GM21723 (cell line): Measurements from ENCODE around the gene SPINT1.

Experiments used
- ATAC-seq: cut with Tn5 transposase; IDR thresholded peaks from one replicate; pipeline ENCODE4 v1.9.1; 2021; ENCODE audit warnings: mild to moderate bottlenecking, moderate library complexity; ENCODE audit not compliant: unreplicated experiment

The SPINT1 gene

GRCh38 chr15:40843885-40844695 is at the start of gene SPINT1:
Gene SPINT1 (plus strand): TSS chr15:40844048. CDS start chr15:40844555, 507 bp downstream.
- no peak for ATAC-seq

DNA sequence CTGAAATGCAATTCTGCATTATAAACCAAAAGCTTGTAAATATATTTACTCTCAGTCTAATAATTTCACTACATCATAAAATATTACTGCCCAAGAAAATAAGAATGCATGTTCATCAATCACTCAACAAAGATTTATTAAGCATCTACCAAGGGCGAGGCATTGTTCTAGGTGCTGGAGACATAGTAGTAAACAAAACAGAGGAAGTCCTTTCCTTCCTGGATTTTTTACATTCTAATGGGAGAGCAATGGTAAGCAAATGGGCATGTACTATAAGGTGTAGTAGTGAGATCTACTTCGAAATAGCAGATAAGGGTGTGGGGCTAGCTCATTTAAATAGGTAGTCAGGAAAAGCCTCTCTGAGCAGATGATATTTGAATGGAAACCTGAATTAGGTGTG is 47.8 kb upstream of the SPINT1 start:
- ATAC-seq: no peak

- no peak for ATAC-seq
Measured at GRCh38 chr15:40796512-40796911, 47.3 kb upstream of the SPINT1 start.

DNA sequence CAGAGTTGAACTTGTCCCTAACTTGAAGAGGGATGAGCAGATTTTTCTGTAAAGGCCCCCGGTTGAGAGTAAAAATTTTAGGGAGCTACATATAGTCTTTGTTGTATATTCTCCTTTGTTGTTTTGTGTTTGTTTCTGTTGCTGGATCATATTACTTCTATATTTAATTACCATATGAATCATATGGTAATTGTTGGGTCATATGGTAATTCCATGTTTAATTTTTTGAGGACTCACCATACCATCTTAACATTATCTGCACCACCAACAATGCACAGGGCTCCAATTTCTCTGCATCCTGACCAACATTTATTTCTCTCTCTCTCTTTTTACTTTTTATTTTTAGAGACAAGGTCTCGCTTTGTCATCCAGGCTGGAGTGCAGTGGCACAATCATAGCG is 44.3 kb upstream of the SPINT1 start:
- ATAC-seq: no peak

- no peak for ATAC-seq
Measured at GRCh38 chr15:40803076-40803475, 40.8 kb upstream of the SPINT1 start.

DNA sequence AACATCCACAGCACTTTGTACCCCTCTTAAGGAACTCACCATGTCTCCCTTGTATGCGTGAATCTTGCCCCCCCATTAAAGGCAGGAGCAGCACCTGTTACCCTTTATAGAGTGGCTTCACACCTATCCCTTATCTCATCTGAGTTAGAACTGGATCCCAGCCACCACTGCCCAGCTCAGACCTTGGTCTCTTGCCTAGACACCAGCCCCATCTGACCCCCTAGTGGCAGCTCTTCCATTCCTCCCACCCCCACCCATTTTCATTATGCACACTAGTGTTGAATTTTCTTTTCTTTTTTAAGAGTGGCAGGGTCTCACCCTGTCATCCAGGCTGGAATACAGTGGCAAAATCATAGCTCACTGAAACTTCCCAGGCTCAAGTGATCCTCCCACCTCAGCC is 40.2 kb upstream of the SPINT1 start:
- no peak for ATAC-seq

GRCh38 chr15:40806672-40807027 is 37.2 kb upstream of the SPINT1 start:
- no peak for ATAC-seq

DNA sequence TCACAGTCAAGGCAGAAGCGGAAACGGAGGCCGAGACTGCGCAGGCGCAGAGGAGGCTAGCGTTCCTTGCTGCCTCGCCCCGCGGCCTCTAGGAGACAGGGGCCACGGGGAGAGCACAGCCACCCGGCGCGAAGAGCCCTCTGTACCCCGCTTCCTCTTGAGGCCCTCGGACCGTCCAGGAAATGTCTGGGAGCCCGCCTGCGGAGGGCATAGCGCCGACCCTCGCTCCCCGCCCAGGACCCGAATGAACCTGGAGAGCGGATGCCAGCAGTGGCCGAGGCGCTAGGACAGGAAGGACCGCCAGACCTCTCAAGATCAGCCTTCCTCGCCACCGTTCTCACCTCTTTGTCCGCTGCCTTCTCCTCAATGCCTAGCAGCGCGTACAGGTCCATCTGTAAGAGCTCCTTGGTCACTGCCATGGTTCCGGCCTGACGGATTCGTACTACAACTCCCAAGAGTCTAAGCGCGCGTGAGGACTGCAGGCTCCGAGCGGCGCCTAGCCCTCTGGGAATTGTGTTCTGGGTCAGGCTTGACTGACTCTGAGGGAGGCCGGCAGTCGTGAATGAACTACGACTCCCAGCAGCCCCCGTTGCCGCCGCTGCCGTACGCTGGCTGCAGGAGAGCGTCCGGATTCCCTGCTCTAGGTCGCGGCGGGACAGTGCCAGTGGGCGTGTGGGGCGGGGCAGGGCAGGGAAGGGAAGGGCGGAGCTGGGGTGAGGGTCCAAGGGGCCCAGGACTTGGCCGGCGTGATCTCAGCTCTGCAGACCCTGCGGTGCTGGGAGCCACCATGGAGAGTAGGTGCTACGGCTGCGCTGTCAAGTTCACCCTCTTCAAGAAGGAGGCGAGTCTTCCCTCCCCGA is 36.6 kb upstream of the SPINT1 start, which contains the start of the genes DNAJC17 and ZFYVE19:
DNAJC17 (minus strand) TSS at position 446 of the 860 bp plus-strand sequence; CDS start at position 419, 27 bp downstream.
ZFYVE19 (plus strand) TSS at position 62 of the 860 bp plus-strand sequence; CDS start at position 563, 501 bp downstream.
- peak; percentile 93 for ATAC-seq

DNA sequence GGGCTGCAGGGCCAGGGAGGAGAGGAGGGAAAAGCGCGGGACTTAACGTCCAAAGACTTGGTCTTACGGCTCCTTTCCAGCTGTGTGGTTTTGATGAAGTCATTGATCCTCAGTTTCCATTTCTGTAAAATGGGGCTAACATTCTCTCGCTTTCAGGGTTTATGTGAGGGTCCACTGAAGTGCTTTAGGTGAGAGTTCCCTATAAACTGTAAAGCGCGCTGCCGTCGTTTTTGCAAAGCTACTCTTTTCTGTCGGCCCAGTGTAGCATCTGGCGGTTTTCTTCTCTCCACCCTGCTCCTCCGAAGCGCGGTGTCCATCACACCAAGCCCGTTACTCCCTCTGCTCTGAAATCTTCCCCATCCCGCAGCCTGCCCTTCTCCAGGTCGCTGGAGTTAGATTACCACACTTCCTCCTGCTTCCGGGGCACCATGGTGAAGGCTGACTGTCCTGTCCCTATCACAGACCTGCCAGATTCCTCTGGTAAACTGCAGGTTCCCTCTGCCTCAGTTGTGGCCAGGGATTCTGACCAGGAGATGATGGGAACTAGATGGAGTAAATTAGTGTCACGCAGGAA is 35.9 kb upstream of the SPINT1 start:
- no peak for ATAC-seq

DNA sequence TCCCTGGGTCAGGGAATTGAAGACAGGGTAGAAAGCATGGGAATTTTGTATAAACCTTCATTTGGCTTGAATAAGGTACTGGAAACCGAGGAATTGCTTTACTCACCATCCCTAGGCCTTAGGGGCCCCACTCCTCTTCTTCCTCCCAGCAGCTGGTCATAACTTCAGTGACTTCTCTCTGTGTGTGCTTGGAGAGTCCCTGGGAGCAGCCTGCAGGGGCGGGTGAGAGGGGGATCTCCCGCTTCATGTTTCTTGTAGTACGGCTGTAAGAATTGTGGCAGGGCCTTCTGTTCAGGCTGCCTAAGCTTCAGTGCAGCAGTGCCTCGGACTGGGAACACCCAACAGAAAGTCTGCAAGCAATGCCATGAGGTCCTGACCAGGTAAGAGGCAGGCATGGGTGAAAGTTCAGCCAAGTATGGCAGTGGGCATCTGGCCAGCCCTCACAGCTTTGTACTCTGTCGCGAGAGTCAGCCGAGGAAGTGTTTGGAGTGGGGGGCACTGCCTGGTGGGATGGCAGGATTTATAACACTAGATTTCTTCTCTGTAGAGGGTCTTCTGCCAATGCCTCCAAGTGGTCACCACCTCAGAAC is 34.9 kb upstream of the SPINT1 start:
- ATAC-seq: no peak

DNA sequence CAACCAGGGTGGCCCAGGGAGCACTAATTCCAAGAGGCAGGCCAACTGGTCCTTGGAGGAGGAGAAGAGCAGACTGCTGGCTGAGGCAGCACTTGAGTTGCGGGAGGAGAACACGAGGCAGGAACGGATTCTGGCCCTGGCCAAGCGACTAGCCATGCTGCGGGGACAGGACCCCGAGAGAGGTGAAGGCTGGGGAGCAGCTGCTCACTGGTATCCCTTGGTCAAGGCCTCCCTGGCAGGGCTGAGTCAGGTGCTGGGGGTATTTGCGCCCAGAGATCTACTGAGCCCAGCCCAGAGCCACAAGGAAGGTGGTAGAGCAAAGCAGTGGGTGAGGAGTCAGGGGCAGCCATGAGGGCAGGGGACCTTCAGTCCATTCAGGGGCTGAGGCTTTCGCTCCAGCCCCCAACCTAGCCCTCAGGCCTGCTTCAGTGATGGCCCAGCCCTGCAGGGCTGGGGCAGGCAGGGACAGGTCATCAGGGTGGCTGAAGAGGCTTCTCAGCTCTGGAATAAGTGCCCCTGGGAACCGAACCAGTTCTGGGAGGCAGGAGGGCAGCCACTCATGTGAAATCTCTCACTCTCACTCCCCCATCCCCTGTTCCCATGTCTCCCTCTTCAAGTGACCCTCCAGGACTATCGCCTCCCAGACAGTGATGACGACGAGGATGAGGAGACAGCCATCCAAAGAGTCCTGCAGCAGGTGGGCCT is 31.0 kb upstream of the SPINT1 start:
- no peak for ATAC-seq

GRCh38 chr15:40815042-40815698 is 28.7 kb upstream of the SPINT1 start:
- no peak for ATAC-seq

GRCh38 chr15:40819048-40819447 is 24.8 kb upstream of the SPINT1 start:
- no peak for ATAC-seq

DNA sequence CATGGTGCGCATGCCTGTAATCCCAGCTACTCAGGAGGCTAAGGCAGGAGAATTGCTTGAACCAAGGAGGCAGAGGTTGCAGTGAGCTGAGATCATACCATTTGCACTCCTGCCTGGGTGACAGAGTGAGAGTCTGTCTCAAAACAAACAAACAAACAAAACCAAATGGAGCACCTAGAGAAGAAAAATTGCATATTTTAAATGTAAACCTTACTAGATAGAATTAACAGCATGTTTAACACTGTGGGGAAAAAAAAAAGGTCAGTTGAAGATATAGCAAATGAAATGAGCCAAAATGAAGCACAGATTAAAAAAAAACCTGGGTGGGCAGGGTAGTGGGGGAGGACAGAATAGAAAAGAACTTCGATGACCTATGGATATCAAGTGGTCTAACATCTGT is 22.7 kb upstream of the SPINT1 start:
- ATAC-seq: no peak

DNA sequence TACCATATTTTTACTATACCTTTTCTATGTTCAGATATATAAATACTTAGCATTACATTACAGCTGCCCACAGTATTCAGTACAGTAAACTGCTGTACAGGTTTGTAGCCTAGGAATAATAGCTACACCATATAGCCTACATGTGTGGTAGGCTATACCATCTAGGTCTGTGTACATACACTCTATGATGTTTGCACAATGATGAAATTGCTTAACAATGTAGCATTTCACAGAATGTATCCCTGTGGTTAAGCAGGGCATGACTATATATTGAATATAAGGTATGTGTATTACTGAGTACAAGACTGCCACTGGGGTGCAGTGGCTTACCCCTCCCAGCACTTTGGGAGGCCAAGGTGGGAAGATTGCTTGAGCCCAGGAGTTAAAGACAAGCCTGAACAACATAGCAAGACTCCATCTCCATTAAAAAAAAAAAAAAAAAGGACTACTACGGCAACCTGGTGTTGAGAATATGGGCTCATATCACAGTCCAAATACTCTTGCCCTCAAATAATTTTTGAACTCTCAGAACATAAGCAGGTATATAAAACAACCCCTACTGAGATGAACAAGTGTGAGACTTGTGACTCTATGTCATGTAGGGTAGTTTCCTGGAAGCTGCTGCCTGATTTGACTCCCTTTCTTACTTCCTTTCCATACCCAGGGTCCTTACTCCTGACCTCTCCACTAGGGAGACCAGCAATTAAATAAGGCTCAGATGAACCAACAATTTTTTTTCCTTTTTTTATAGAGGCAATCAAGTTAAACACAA is 20.1 kb upstream of the SPINT1 start:
- no peak for ATAC-seq

- no peak for ATAC-seq
Measured at GRCh38 chr15:40825661-40826422, 18.0 kb upstream of the SPINT1 start.

- no peak for ATAC-seq
Measured at GRCh38 chr15:40826423-40827075, 17.3 kb upstream of the SPINT1 start.

DNA sequence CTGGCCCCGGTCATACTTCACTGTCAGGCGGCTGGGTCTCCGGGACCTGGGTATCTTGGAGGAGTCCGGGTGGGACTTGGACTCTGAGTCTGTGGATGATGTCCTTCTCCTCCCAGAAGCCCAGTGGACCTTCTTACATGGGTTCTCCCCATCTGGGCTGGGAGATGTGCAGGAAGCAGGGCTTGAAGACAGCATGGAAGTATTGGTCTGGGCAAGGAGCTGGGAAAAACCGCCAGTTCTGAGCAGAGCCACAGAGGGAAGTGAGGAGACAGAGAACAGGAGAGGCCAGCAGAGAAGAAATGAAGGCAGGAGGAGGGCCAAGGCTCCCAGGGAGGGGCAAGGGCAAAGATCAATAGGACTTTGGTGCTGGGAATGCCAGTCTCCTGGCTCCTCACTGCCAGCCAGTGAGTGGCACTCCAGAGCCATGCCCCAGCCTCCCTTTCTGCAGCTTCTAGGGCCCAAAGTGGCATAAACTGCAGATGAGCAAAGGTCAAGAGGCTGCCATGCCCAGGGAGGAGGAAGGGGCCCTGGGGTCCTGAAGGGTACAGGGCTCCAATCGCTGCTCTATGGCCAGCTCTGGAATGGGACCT is 15.3 kb upstream of the SPINT1 start, which contains the start of gene PPP1R14D:
PPP1R14D (minus strand) TSS at position 262 of the 590 bp plus-strand sequence; CDS start at position 195, 67 bp downstream.
- ATAC-seq: no peak
